Measurements from ENCODE around the gene PLXND1. TPM values are rescaled to one million over a fixed set of nuclear protein-coding genes. Genes with fewer than 3 reads are reported as not detected.

The PLXND1 gene, protein sequence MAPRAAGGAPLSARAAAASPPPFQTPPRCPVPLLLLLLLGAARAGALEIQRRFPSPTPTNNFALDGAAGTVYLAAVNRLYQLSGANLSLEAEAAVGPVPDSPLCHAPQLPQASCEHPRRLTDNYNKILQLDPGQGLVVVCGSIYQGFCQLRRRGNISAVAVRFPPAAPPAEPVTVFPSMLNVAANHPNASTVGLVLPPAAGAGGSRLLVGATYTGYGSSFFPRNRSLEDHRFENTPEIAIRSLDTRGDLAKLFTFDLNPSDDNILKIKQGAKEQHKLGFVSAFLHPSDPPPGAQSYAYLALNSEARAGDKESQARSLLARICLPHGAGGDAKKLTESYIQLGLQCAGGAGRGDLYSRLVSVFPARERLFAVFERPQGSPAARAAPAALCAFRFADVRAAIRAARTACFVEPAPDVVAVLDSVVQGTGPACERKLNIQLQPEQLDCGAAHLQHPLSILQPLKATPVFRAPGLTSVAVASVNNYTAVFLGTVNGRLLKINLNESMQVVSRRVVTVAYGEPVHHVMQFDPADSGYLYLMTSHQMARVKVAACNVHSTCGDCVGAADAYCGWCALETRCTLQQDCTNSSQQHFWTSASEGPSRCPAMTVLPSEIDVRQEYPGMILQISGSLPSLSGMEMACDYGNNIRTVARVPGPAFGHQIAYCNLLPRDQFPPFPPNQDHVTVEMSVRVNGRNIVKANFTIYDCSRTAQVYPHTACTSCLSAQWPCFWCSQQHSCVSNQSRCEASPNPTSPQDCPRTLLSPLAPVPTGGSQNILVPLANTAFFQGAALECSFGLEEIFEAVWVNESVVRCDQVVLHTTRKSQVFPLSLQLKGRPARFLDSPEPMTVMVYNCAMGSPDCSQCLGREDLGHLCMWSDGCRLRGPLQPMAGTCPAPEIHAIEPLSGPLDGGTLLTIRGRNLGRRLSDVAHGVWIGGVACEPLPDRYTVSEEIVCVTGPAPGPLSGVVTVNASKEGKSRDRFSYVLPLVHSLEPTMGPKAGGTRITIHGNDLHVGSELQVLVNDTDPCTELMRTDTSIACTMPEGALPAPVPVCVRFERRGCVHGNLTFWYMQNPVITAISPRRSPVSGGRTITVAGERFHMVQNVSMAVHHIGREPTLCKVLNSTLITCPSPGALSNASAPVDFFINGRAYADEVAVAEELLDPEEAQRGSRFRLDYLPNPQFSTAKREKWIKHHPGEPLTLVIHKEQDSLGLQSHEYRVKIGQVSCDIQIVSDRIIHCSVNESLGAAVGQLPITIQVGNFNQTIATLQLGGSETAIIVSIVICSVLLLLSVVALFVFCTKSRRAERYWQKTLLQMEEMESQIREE (N-terminal part only)
- 72.7 to 97.2 TPM (median 85.8 TPM) in 5 replicates for total RNA-seq (2022; extraction: Qiagen RNA extraction)

DNA sequence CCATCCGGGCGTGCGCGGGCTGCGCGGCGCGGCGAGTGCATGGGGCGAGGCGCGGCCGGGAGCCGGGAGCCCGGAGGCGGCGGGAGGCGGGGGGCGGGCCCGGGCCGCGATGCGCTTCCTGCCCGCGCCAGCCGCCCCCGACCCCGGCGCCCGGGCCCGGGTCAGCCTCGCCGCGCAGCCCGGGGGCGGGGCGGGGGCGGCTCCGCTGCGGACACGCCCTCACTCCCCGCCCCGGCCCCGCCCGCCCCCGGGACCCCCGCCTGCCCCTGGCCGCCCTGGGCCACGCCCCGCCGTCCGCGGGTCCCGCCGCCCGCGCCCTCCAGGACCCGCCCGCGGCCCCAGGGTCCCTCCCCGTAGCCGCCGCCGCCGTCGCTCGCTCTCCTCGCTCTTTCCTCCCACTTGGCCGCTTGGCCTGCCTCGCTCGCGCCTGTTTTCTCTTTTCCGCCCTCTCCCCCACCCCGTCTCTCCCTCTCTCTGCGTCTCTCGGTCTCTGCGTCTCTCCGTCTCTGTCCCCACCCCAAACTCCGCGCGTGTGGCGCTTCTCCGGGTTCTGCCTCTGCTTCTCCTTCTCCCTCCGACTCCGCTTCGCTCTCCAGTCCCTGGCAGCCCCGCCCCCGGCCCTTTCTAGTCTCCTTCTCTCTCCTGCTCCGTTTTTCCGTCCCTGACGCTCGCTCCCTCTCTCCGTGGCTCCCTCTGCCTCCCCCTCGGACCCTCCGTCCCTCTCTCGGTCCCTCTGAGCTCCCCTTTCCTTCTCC, at the start of gene PLXND1:
PLXND1 (minus strand) TSS at position 41 of the 755 bp plus-strand sequence; CDS start at position 4, 37 bp downstream.

DNA sequence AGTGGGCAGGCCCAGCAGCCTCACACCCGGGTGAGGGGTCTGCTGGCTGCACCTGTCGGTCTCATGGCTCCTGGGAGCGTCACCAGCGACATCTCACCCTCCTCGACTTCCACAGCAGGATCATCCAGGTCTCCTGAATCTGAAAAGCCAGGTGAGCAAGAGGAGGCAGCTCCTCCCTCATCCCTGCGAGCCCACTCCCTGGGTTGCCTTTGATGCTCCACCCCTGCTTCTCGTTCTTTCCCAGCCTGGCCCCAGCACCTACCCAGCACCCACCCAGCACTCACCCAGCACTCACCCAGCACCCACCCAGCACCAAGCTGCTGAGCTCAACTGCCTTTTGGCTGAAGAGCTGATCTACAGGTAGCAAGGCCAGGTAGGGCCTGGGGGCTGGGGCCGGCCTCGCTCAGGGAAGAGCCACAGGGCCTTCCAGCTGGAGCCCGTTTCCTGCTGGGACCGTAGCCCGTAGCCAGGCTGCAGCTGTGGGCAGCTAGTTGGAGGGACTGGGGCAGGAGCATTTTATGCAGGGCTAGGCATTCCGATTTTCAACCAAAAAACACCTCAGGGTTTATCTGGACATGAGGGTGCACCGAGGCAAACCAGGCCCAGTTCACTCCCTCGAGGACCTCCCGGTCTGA, 63.2 kb downstream of the PLXND1 start, which contains the start of gene H1-8:
H1-8 (plus strand) TSS at position 20 of the 635 bp plus-strand sequence; CDS start at position 64, 44 bp downstream.

DNA sequence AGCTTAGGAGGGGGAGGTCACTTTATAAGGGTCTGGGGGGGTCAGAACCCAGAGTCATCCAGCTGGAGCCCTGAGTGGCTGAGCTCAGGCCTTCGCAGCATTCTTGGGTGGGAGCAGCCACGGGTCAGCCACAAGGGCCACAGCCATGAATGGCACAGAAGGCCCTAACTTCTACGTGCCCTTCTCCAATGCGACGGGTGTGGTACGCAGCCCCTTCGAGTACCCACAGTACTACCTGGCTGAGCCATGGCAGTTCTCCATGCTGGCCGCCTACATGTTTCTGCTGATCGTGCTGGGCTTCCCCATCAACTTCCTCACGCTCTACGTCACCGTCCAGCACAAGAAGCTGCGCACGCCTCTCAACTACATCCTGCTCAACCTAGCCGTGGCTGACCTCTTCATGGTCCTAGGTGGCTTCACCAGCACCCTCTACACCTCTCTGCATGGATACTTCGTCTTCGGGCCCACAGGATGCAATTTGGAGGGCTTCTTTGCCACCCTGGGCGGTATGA, 77.8 kb downstream of the PLXND1 start, which contains the start of gene RHO:
RHO (plus strand) TSS at position 51 of the 512 bp plus-strand sequence; CDS start at position 146, 95 bp downstream.

Other genes starting within 250 kb of the PLXND1 start
- gene EFCAB12, start 178.0 kb downstream of the PLXND1 start, total RNA-seq (2022; extraction: Qiagen RNA extraction): 0.36 to 0.88 TPM (median 0.70 TPM) in 5 replicates
- 21.1 to 26.4 TPM (median 21.9 TPM) in 5 replicates for gene MBD4, start 166.7 kb downstream of the PLXND1 start, total RNA-seq (2022; extraction: Qiagen RNA extraction)
- 11.1 to 15.1 TPM (median 12.8 TPM) in 5 replicates for gene IFT122, start 166.5 kb downstream of the PLXND1 start, total RNA-seq (2022; extraction: Qiagen RNA extraction)
- not detected in 5 replicates for gene RHO, start 78.0 kb downstream of the PLXND1 start, total RNA-seq (2022; extraction: Qiagen RNA extraction)
- not detected in 5 replicates for gene H1-8, start 63.5 kb downstream of the PLXND1 start, total RNA-seq (2022; extraction: Qiagen RNA extraction)